Stimulated activated naive CD8-positive, alpha-beta T cell treated with anti-CD3 and anti-CD28 coated beads, Interleukin-15, Interleukin-2, amounts not matched to agents 100 U/mL and 50 U/mL, for 24 hours (primary cell): ENCODE measurements around the gene TMPRSS3.

Source experiments
- ATAC-seq: fragments of 150-1000 bp; cut with Tn5 transposase; one replicate; pipeline ENCODE4 v1.10.0; 2021
- DNase-seq: peaks from one replicate; pipeline ENCODE4 v3.0.0; 2021

TMPRSS3 gene

GRCh38 chr21:42387843-42388340, 8.0 kb downstream of the TMPRSS3 start:
- ATAC-seq (no peak), DNase-seq (no peak)

GRCh38 chr21:42387164-42387563, 8.7 kb downstream of the TMPRSS3 start:
- ATAC-seq (no peak), DNase-seq (no peak)

- DNase-seq = no peak
- ATAC-seq = no peak
Measured at GRCh38 chr21:42386034-42386591, 9.7 kb downstream of the TMPRSS3 start.

GRCh38 chr21:42385619-42386018, 10.2 kb downstream of the TMPRSS3 start:
- DNase-seq = no peak
- ATAC-seq = no peak

GRCh38 chr21:42384989-42385388, 10.9 kb downstream of the TMPRSS3 start:
- DNase-seq (no peak), ATAC-seq (no peak)

- ATAC-seq (no peak), DNase-seq (no peak)
Measured at GRCh38 chr21:42384156-42384945, 11.5 kb downstream of the TMPRSS3 start.

GRCh38 chr21:42383331-42383730, 12.5 kb downstream of the TMPRSS3 start:
- ATAC-seq = no peak

GRCh38 chr21:42382915-42383314, 12.9 kb downstream of the TMPRSS3 start:
- DNase-seq = no peak
- no peak for ATAC-seq

More at GRCh38 chr21:42383331-42383730, 12.5 kb downstream of the TMPRSS3 start:
- DNase-seq = no peak

GRCh38 chr21:42381347-42381984, 14.4 kb downstream of the TMPRSS3 start:
- DNase-seq = peak; percentile 26
- peak; percentile 56 for ATAC-seq

- ATAC-seq = no peak
Measured at GRCh38 chr21:42379426-42380215, 16.2 kb downstream of the TMPRSS3 start.

GRCh38 chr21:42378418-42378817, 17.4 kb downstream of the TMPRSS3 start:
- DNase-seq (no peak), ATAC-seq (no peak)

More at GRCh38 chr21:42379426-42380215, 16.2 kb downstream of the TMPRSS3 start:
- DNase-seq = no peak

GRCh38 chr21:42377951-42378340, 17.9 kb downstream of the TMPRSS3 start:
- no peak for ATAC-seq

GRCh38 chr21:42377211-42377950, 18.5 kb downstream of the TMPRSS3 start:
- no peak for DNase-seq
- no peak for ATAC-seq

More at GRCh38 chr21:42377951-42378340, 17.9 kb downstream of the TMPRSS3 start:
- DNase-seq = no peak

- DNase-seq = no peak
- ATAC-seq = no peak
Measured at GRCh38 chr21:42376338-42376982, 19.4 kb downstream of the TMPRSS3 start.

GRCh38 chr21:42375966-42376337, 19.9 kb downstream of the TMPRSS3 start:
- ATAC-seq = no peak
- no peak for DNase-seq

GRCh38 chr21:42375506-42375905, 20.3 kb downstream of the TMPRSS3 start:
- DNase-seq (no peak), ATAC-seq (no peak)

GRCh38 chr21:42374864-42375499, 20.9 kb downstream of the TMPRSS3 start:
- ATAC-seq (no peak), DNase-seq (peak; percentile 22)

- DNase-seq (no peak), ATAC-seq (no peak)
Measured at GRCh38 chr21:42374457-42374856, 21.4 kb downstream of the TMPRSS3 start.

GRCh38 chr21:42373908-42374455, 21.9 kb downstream of the TMPRSS3 start:
- DNase-seq (no peak), ATAC-seq (no peak)
